OCI-LY1 (cell line): ENCODE measurements around the gene CDH4.

Experiments
- CTCF ChIP-seq: fragments of 200-600 bp; sonication (generic), shearing (Covaris generic); IDR thresholded peaks from 2 replicates; pipeline ENCODE4 v1.5.1; 2017; ENCODE audit warnings: mild to moderate bottlenecking, antibody characterized with exemption, low read length, moderate library complexity, mixed read lengths
- EZH2 ChIP-seq: fragments of 200-600 bp; sonication (generic), shearing (Covaris generic); IDR thresholded peaks from 2 replicates; pipeline ENCODE4 v1.8.0; 2017; ENCODE audit warnings: borderline replicate concordance, mixed run types, mild to moderate bottlenecking, antibody characterized with exemption, low read length, moderate library complexity, mixed read lengths

- no peak for TF ChIP-seq CTCF
- no peak for TF ChIP-seq EZH2
Observed at GRCh38 chr20:61889659-61890058, 637.6 kb downstream of the CDH4 start.
